Measurements from ENCODE around the gene CEP120. TPM values are rescaled to one million over a fixed set of nuclear protein-coding genes. Genes with fewer than 3 reads are reported as not detected.
A peak's percentile ranks its signal among the peaks of the same experiment; 100 is the strongest.

Gene CEP120
- polyA plus RNA-seq, 2 of the 4 experiments (the other 2 are of a cell fraction) = 10.1 to 40.8 TPM

DNA sequence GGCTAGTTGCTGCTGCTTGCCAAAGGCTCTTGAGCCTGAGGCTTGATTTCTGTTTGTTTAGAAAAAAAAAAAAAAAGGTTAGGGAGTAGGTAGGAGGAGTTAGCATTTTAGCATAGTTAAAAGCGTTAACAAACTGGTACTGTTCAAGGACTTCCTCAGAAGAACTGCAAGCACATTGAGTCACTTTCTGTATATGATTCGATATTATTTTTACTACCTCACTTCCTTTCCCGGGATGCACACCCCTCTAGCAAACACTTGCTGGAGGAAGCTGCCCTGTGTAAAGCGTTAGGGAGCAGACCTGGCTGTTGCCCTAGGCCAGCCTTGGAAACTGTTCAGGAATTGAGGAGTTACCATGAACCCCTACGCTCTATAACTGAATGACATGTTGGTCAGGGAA lies 15.7 kb upstream of the CEP120 start:
- H3K27ac ChIP-seq = no peak overlapping the region
- no peak for TF ChIP-seq MYC (IDR thresholded peaks at IDR 0.05; ENCODE audit: borderline replicate concordance, low read length)
- no peak for TF ChIP-seq RARB (CRISPR knock-in tag; IDR thresholded peaks at IDR 0.05)
- no peak for TF ChIP-seq JUNB (IDR thresholded peaks at IDR 0.05)
- no peak for TF ChIP-seq NR3C1 (IDR thresholded peaks at IDR 0.05)
- no peak for TF ChIP-seq KDM5A (IDR thresholded peaks at IDR 0.05)
- no peak for TF ChIP-seq RFX5 (IDR thresholded peaks at IDR 0.05)
- no peak for TF ChIP-seq CTCF (IDR thresholded peaks at IDR 0.05)
- TF ChIP-seq, protein P1, sequence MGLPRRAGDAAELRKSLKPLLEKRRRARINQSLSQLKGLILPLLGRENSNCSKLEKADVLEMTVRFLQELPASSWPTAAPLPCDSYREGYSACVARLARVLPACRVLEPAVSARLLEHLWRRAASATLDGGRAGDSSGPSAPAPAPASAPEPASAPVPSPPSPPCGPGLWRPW (IDR thresholded peaks at IDR 0.05) = no peak
- no peak for TF ChIP-seq SREBF2 (IDR thresholded peaks at IDR 0.05)
- no peak for TF ChIP-seq EP300 (IDR thresholded peaks at IDR 0.05)
- no peak for TF ChIP-seq ZFP36 (IDR thresholded peaks at IDR 0.05; ENCODE audit: borderline replicate concordance, partially characterized antibody)
- TF ChIP-seq MAFK (IDR thresholded peaks at IDR 0.05; ENCODE audit: partially characterized antibody) = no peak
- TF ChIP-seq RAD21 (conservative IDR thresholded peaks at IDR 0.05 in 1 of 2, IDR thresholded peaks at IDR 0.05 in 1 of 2) = no peak
- TF ChIP-seq POLR2AphosphoS2 (conservative IDR thresholded peaks at IDR 0.05; ENCODE audit: low read length) = no peak
- TF ChIP-seq, protein P2, sequence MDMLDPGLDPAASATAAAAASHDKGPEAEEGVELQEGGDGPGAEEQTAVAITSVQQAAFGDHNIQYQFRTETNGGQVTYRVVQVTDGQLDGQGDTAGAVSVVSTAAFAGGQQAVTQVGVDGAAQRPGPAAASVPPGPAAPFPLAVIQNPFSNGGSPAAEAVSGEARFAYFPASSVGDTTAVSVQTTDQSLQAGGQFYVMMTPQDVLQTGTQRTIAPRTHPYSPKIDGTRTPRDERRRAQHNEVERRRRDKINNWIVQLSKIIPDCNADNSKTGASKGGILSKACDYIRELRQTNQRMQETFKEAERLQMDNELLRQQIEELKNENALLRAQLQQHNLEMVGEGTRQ (IDR thresholded peaks at IDR 0.05) = no peak
- TF ChIP-seq HEYL (CRISPR knock-in tag; IDR thresholded peaks at IDR 0.05) = no peak
- TF ChIP-seq HOXA7 (CRISPR knock-in tag; IDR thresholded peaks at IDR 0.05) = no peak
- TF ChIP-seq CEBPB (IDR thresholded peaks at IDR 0.05) = no peak
- no peak for TF ChIP-seq FOSB (CRISPR knock-in tag; IDR thresholded peaks at IDR 0.05)
- no peak for TF ChIP-seq HOXB5 (CRISPR knock-in tag; IDR thresholded peaks at IDR 0.05)
- peak in 1 of 2 experiments; percentile 18 for DNase-seq (ENCODE audit: low read depth in 1 of 2, low spot score in 1 of 2)
- no peak for FAIRE-seq
- ChIA-PET POLR2A (no interaction called here), CTCF (interaction anchor here (1.6 kb wide), 1 partner anchor 16 kb away, joined by 4 read pairs; the partner anchor contains the start of gene CEP120)
- 0 out of 6 replicates have a peak, but pooled peaks of 1 of the 2 experiments have one; percentile 19 for ATAC-seq
- H3K4me2 ChIP-seq = no peak overlapping the region
- H3K4me3 ChIP-seq = no peak overlapping the region
- no peaks in the 10 kb centered on the region for H3K9me3 ChIP-seq
- 42% methylated on average over 5 of the region's 5 CpGs for WGBS (ENCODE audit: missing lambda C conversion rate)
- H3K4me1 ChIP-seq = no peaks in the 10 kb centered on the region

- no peak overlapping the region for H3K4me3 ChIP-seq
- no peak for TF ChIP-seq MAX (IDR thresholded peaks at IDR 0.05)
- no peak for TF ChIP-seq FOSL2 (IDR thresholded peaks at IDR 0.05)
- no peak for TF ChIP-seq FOSL2 (CRISPR knock-in tag; IDR thresholded peaks at IDR 0.05)
- TF ChIP-seq CBX8 (IDR thresholded peaks at IDR 0.05) = no peak
- no peak for TF ChIP-seq CHD4 (IDR thresholded peaks at IDR 0.05; ENCODE audit: borderline replicate concordance)
- TF ChIP-seq GATA3 (IDR thresholded peaks at IDR 0.05; ENCODE audit: borderline replicate concordance) = no peak
- no peak for TF ChIP-seq ZSCAN20 (CRISPR knock-in tag; IDR thresholded peaks at IDR 0.05)
- TF ChIP-seq, protein P3, sequence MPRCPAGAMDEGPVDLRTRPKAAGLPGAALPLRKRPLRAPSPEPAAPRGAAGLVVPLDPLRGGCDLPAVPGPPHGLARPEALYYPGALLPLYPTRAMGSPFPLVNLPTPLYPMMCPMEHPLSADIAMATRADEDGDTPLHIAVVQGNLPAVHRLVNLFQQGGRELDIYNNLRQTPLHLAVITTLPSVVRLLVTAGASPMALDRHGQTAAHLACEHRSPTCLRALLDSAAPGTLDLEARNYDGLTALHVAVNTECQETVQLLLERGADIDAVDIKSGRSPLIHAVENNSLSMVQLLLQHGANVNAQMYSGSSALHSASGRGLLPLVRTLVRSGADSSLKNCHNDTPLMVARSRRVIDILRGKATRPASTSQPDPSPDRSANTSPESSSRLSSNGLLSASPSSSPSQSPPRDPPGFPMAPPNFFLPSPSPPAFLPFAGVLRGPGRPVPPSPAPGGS (IDR thresholded peaks at IDR 0.05) = no peak
- no peak for TF ChIP-seq ZFP36 (IDR thresholded peaks at IDR 0.05; ENCODE audit: borderline replicate concordance, partially characterized antibody)
- TF ChIP-seq POLR2AphosphoS2 (conservative IDR thresholded peaks at IDR 0.05; ENCODE audit: low read length) = no peak
- no peak for TF ChIP-seq CEBPB (IDR thresholded peaks at IDR 0.05)
- TF ChIP-seq, protein P4, sequence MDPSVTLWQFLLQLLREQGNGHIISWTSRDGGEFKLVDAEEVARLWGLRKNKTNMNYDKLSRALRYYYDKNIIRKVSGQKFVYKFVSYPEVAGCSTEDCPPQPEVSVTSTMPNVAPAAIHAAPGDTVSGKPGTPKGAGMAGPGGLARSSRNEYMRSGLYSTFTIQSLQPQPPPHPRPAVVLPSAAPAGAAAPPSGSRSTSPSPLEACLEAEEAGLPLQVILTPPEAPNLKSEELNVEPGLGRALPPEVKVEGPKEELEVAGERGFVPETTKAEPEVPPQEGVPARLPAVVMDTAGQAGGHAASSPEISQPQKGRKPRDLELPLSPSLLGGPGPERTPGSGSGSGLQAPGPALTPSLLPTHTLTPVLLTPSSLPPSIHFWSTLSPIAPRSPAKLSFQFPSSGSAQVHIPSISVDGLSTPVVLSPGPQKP (IDR thresholded peaks at IDR 0.05; ENCODE audit: low read depth, low read length) = no peak
- TF ChIP-seq RNF2 (IDR thresholded peaks at IDR 0.05; ENCODE audit: borderline replicate concordance, low read depth) = no peak
- TF ChIP-seq ZNF302 (CRISPR knock-in tag; IDR thresholded peaks at IDR 0.05) = no peak
- no peak for TF ChIP-seq HEYL (CRISPR knock-in tag; IDR thresholded peaks at IDR 0.05)
- TF ChIP-seq, protein P1 (IDR thresholded peaks at IDR 0.05) = no peak
- TF ChIP-seq RFX5 (IDR thresholded peaks at IDR 0.05) = no peak
- TF ChIP-seq HOXA7 (CRISPR knock-in tag; IDR thresholded peaks at IDR 0.05) = no peak
- no peak for TF ChIP-seq HOXB5 (CRISPR knock-in tag; IDR thresholded peaks at IDR 0.05)
- TF ChIP-seq SMC3 (IDR thresholded peaks at IDR 0.05) = no peak
- no peak for TF ChIP-seq MAZ (IDR thresholded peaks at IDR 0.05; ENCODE audit: borderline replicate concordance, low read depth, low read length)
- no peaks in the 10 kb centered on the region for H3K4me1 ChIP-seq
- H3K27ac ChIP-seq = no peak overlapping the region
- WGBS (ENCODE audit: missing lambda C conversion rate) = 75% methylated on average over 2 of the region's 2 CpGs
- CTCF ChIA-PET = interaction anchor here (1.6 kb wide), 1 partner anchor 15 kb away, joined by 4 read pairs; the partner anchor contains the start of gene CEP120
- POLR2A ChIA-PET = no interaction called here
- ATAC-seq (no peak), FAIRE-seq (no peak), DNase-seq (ENCODE audit: low read depth in 1 of 2, low spot score in 1 of 2) (no peak)
- H3K9me3 ChIP-seq = no peaks in the 10 kb centered on the region
- H3K4me2 ChIP-seq = no peak overlapping the region
Measured at GRCh38 chr5:123438244-123438643, 15.0 kb upstream of the CEP120 start.
